Glutamatergic neuron (in vitro differentiated cells): ENCODE measurements around the gene ZNF32. TPM values are rescaled to one million over a fixed set of nuclear protein-coding genes. Genes with fewer than 3 reads are reported as not detected.

Source experiments
- total RNA-seq: library from RNA; stranded (reverse); fragmentation: NEBNext Ultra II Directional; extraction: Animal tissue kit (Norgen Biotek cat#: 25700); gene quantifications from one replicate; pipeline ENCODE4 v1.2.1, GENCODE V29; 2021; ENCODE audit not compliant: unreplicated experiment

ZNF32 gene
- total RNA-seq, 1 donor from 2014 or later = 32.1 TPM

Other genes with a start within 250 kb of the ZNF32 start
- gene HNRNPF, start 239.7 kb downstream of the ZNF32 start, total RNA-seq = 99.7 TPM
- 2.1 TPM for gene ZNF487, start 211.8 kb downstream of the ZNF32 start, total RNA-seq
- gene ZNF239, start 74.3 kb downstream of the ZNF32 start, total RNA-seq = 4.1 TPM
- gene ZNF485, start 42.4 kb downstream of the ZNF32 start, total RNA-seq = 3.4 TPM